Osteoblast (primary cell): ENCODE results near the gene LIMA1. TPM values are rescaled to one million over a fixed set of nuclear protein-coding genes. Genes with fewer than 3 reads are reported as not detected.

Experiments used
- DNase-seq: peaks from one replicate; pipeline ENCODE4 v3.0.0; 2011; ENCODE audit warnings: low spot score, mixed read lengths; ENCODE audit not compliant: insufficient read length; ENCODE audit errors: missing footprints
- H2AFZ ChIP-seq: 2 replicates; pipeline ENCODE4 v1.6.0; 2011; ENCODE audit warnings: mild to moderate bottlenecking, low read length
- H3K27ac ChIP-seq: 2 replicates; pipeline ENCODE4 v1.5.1; 2011; ENCODE audit warnings: mild to moderate bottlenecking, low read depth, low read length, moderate library complexity
- H3K27me3 ChIP-seq: 2 replicates; pipeline ENCODE4 v1.6.0; 2012; ENCODE audit warnings: mild to moderate bottlenecking, control low read depth, inconsistent platforms, low read length, moderate library complexity; ENCODE audit not compliant: insufficient read depth
- H3K36me3 ChIP-seq: 2 replicates; pipeline ENCODE4 v1.5.1; 2011; ENCODE audit warnings: mild to moderate bottlenecking, low read length, control low read depth, moderate library complexity; ENCODE audit not compliant: insufficient read depth
- H3K4me1 ChIP-seq: 2 replicates; pipeline ENCODE4 v1.5.1; 2011; ENCODE audit warnings: mild to moderate bottlenecking, low read length, control low read depth, moderate library complexity; ENCODE audit not compliant: insufficient read depth
- H3K4me2 ChIP-seq: 2 replicates; pipeline ENCODE4 v1.6.0; 2011; ENCODE audit warnings: mild to moderate bottlenecking, low read length; ENCODE audit not compliant: insufficient read depth
- H3K4me3 ChIP-seq: fragments of 200-600 bp; sonication (generic); 3 replicates; pipeline ENCODE4 v1.5.1; 2012; ENCODE audit warnings: mild to moderate bottlenecking, low read length, inconsistent platforms; ENCODE audit not compliant: insufficient read depth
- H3K79me2 ChIP-seq: 2 replicates; pipeline ENCODE4 v1.6.0; 2012; ENCODE audit warnings: mild to moderate bottlenecking, low read length, control low read depth, inconsistent platforms; ENCODE audit not compliant: insufficient read depth
- H3K9me3 ChIP-seq: 2 replicates; pipeline ENCODE4 v1.5.1; 2011; ENCODE audit warnings: low read depth, low read length, control low read depth
- H4K20me1 ChIP-seq: 2 replicates; pipeline ENCODE4 v1.6.0; 2012; ENCODE audit warnings: mild to moderate bottlenecking, low read length, control low read depth; ENCODE audit not compliant: insufficient read depth
- CTCF ChIP-seq: IDR thresholded peaks from 2 replicates; pipeline ENCODE4 v1.5.1; 2011; ENCODE audit warnings: mild to moderate bottlenecking, low read depth, low read length, moderate library complexity; ENCODE audit errors: extremely low read depth
- total RNA-seq: library from RNA; depleted of rRNA; stranded (reverse); fragments of >200 nt; gene quantifications from 2 replicates; pipeline ENCODE4 v1.2.3, GENCODE V29; 2012

LIMA1 gene
- total RNA-seq, 1 donor = 433 TPM

- H4K20me1 ChIP-seq = no peaks in the 10 kb centered on the region
- H3K4me1 ChIP-seq = peaks cover 55% of the 10 kb centered on the region
- DNase-seq = no peak
- H3K79me2 ChIP-seq = peaks cover 40% of the 10 kb centered on the region
- no peak for TF ChIP-seq CTCF
- H3K27ac ChIP-seq = peak overlapping the region; percentile 44
- no peak overlapping the region for H2AFZ ChIP-seq
- H3K4me2 ChIP-seq = no peak overlapping the region
- no peaks in the 10 kb centered on the region for H3K9me3 ChIP-seq
- no peak overlapping the region for H3K4me3 ChIP-seq
- H3K27me3 ChIP-seq = no peaks in the 10 kb centered on the region
- peaks cover 83% of the 10 kb centered on the region for H3K36me3 ChIP-seq
Measured at GRCh38 chr12:50197297-50197727, 86.0 kb downstream of the LIMA1 start.

- H3K27me3 ChIP-seq = no peaks in the 10 kb centered on the region
- H2AFZ ChIP-seq = no peak overlapping the region
- H3K36me3 ChIP-seq = peaks cover 84% of the 10 kb centered on the region
- H3K9me3 ChIP-seq = no peaks in the 10 kb centered on the region
- no peaks in the 10 kb centered on the region for H4K20me1 ChIP-seq
- peaks cover 52% of the 10 kb centered on the region for H3K4me1 ChIP-seq
- H3K79me2 ChIP-seq = peaks cover 39% of the 10 kb centered on the region
- H3K4me3 ChIP-seq = no peak overlapping the region
- no peak overlapping the region for H3K4me2 ChIP-seq
- no peak for DNase-seq
- peak overlapping the region; percentile 44 for H3K27ac ChIP-seq
- TF ChIP-seq CTCF = no peak
Measured at GRCh38 chr12:50196537-50196936, 86.8 kb downstream of the LIMA1 start.

GRCh38 chr12:50195832-50196231 is 87.5 kb downstream of the LIMA1 start:
- Histone ChIP-seq H3K9me3 (no peaks in the 10 kb centered on the region), H2AFZ (no peak overlapping the region), H3K79me2 (peaks cover 42% of the 10 kb centered on the region), H3K36me3 (peaks cover 83% of the 10 kb centered on the region), H3K27ac (peak overlapping the region; percentile 44), H3K4me2 (no peak overlapping the region), H3K27me3 (no peaks in the 10 kb centered on the region), H3K4me3 (no peak overlapping the region), H3K4me1 (peaks cover 45% of the 10 kb centered on the region), H4K20me1 (no peaks in the 10 kb centered on the region)
- DNase-seq = peak; percentile 73
- no peak for TF ChIP-seq CTCF

GRCh38 chr12:50192908-50193307 is 90.4 kb downstream of the LIMA1 start:
- H3K4me3 ChIP-seq = no peak overlapping the region
- peaks cover 53% of the 10 kb centered on the region for H3K4me1 ChIP-seq
- peak; percentile 72 for DNase-seq
- H3K4me2 ChIP-seq = peak overlapping the region; percentile 17
- peaks cover 37% of the 10 kb centered on the region for H3K79me2 ChIP-seq
- TF ChIP-seq CTCF = no peak
- no peaks in the 10 kb centered on the region for H3K27me3 ChIP-seq
- H3K36me3 ChIP-seq = peaks cover 70% of the 10 kb centered on the region
- H4K20me1 ChIP-seq = no peaks in the 10 kb centered on the region
- no peak overlapping the region for H2AFZ ChIP-seq
- no peaks in the 10 kb centered on the region for H3K9me3 ChIP-seq
- peak overlapping the region; percentile 77 for H3K27ac ChIP-seq
